ENCODE measurements around the gene SDK2.
"Not testable (repeated sequence)": the region's sequence is repeated elsewhere in the genome, so short reads cannot be mapped to it uniquely, and the experiment has no call there.

DNA sequence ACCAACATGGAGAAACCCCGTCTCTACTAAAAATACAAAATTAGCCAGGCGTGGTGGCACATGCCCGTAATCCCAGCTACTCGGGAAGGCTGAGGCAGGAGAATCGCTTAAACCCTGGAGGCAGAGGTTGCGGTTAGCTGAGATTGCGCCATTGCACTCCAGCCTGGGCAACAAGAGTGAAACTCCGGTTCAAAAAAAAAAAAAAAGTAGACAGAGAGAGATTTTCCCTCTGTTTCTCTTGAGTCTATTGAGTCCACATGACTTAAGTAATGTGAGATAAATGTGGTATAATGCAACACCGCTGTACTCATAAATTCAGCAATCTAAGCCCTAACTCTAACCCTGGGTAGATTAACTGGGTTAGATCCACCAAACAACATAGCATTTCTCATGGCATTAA is 310.8 kb downstream of the SDK2 start:
- TF ChIP-seq, protein P1, sequence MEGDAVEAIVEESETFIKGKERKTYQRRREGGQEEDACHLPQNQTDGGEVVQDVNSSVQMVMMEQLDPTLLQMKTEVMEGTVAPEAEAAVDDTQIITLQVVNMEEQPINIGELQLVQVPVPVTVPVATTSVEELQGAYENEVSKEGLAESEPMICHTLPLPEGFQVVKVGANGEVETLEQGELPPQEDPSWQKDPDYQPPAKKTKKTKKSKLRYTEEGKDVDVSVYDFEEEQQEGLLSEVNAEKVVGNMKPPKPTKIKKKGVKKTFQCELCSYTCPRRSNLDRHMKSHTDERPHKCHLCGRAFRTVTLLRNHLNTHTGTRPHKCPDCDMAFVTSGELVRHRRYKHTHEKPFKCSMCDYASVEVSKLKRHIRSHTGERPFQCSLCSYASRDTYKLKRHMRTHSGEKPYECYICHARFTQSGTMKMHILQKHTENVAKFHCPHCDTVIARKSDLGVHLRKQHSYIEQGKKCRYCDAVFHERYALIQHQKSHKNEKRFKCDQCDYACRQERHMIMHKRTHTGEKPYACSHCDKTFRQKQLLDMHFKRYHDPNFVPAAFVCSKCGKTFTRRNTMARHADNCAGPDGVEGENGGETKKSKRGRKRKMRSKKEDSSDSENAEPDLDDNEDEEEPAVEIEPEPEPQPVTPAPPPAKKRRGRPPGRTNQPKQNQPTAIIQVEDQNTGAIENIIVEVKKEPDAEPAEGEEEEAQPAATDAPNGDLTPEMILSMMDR (IDR thresholded peaks at IDR 0.05; ENCODE audit: low read length) = not testable (repeated sequence)
- TF ChIP-seq EZH2phosphoT487 (IDR thresholded peaks at IDR 0.05; ENCODE audit: low read length); EZH2 (optimal IDR thresholded peaks at IDR 0.05; ENCODE audit: low read depth, low read length): not testable (repeated sequence)

All from MM.1S (cell line).